ENCODE results near the gene MLLT6. TPM values are rescaled to one million over a fixed set of nuclear protein-coding genes. Genes with fewer than 3 reads are reported as not detected.

Gene MLLT6
- 18.8 and 44.5 TPM in 2 replicates for total RNA-seq

DNA sequence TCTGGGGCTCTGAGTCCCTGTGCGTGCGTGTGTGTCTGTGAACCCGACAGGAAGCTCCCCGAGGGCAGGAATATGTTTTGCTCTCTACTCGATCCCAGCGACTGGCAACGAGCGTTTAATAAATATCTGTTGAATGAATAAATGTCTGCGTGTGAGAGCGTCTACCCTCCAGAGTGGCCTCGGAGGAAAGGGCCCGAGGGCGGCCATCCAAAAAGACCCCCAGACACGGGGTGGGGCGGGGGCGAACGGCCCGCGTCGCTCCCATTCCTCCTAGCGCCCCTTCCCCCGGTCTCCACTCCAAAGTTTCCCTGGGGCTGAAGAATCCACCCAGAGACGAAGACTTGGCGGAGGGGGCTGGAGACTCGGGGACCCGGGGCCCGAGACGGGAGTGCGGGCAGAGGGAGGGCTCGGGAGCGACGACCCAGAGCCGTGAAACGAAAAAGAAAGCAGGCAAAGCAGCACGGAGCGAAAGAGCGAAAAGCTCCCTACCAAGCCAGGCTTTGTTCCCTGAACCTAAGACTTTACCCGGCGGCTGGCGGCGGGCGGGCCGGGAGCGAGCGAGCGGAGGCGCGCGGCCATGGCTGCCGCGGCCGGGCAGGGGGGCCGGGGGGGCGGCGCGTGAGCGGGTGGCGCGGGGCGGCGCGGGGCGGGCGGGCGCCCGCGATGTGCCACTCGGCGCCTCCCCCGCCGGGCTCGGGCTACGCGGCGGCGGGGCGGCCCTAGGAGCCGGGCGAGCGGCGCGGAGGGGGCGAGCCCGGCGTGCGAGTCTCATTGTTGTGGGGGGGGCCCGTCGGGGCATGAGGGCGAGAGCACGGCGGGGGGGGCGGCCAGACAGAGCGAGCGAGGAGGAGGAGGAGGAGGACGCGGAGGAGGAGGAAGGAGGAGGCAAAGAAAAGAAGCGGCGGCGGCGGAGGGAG lies at the start of gene MLLT6:
MLLT6 (plus strand) TSS at position 668 of the 917 bp plus-strand sequence. CDS start 360 bp downstream, outside the sequence.

DNA sequence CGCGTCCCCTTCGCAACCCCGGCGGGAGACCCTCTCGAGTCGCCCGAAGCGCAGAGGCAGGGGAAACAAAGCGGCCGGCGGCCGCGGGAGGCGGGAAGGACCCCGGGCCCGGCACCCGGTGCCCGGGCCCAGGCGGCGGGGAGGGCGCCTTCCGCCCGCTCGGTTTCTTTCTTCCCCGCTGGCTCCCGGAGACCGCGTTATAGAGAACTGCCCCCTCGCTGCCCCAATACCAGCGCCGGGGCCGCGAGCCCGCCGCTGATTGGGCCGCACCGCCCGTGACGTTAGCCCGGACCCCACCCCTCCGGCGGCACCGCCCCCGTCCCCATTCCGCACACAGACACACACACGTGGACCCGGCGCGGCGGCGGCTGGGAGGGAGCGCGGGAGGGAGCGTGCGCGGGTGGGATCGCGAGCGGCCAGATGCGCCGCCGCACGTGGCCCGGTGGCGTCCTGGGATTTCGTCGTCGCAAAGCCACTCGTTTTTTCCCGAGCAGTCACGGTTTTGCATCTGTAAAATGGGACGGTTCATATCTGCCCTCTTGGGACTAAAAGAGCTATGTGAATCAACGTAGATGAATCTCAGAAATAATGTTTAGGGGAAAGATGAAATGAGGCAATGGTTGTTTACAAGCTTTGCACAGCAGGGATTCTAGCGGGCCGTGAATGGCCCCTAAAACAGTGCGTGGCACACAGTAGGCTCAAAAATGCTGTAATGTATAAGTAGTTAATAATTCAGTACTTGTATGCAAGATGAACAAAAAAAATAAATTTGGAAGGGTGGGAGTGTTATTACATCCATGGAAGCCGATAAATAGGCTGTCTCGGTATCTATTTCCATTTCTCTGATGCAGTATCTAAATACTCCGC lies 30.1 kb upstream of the MLLT6 start, which contains the start of gene EPOP:
EPOP (minus strand) TSS at position 209 of the 867 bp plus-strand sequence. CDS start 462 bp downstream, outside the sequence.

DNA sequence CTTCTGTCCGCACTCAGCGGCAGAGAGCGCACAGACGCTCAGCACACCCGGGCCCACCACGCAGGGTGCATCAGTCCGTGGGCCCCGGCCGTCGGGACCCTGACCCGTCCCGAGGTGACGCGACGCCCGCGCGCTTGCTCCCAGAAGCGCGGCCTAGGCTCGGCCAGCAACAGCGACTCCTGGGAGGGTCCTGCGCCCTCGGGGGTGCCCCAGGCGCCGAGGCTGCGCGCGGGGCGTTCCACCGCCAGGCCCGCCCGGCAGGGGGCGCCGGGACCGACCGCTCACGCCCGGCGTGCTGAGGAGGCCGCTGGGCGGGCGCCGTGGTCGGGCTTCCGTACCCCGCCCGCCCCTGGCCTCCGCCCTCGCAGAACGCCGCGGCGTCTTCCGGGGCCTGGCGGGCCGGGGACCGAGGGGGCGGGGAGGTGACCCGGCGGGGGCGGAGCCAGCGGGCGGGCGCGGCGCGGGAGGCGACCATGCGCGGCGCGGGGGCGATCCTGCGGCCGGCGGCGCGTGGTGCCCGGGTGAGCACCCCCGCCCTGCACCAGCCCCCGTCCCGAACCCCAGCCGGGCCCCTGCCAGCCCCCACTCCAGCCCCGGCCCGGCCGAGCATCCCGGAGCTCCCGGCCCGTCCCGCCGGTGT lies 24.9 kb downstream of the MLLT6 start, which contains the start of gene CISD3:
CISD3 (plus strand) TSS at position 456 of the 640 bp plus-strand sequence; CDS start at position 474, 18 bp downstream.

DNA sequence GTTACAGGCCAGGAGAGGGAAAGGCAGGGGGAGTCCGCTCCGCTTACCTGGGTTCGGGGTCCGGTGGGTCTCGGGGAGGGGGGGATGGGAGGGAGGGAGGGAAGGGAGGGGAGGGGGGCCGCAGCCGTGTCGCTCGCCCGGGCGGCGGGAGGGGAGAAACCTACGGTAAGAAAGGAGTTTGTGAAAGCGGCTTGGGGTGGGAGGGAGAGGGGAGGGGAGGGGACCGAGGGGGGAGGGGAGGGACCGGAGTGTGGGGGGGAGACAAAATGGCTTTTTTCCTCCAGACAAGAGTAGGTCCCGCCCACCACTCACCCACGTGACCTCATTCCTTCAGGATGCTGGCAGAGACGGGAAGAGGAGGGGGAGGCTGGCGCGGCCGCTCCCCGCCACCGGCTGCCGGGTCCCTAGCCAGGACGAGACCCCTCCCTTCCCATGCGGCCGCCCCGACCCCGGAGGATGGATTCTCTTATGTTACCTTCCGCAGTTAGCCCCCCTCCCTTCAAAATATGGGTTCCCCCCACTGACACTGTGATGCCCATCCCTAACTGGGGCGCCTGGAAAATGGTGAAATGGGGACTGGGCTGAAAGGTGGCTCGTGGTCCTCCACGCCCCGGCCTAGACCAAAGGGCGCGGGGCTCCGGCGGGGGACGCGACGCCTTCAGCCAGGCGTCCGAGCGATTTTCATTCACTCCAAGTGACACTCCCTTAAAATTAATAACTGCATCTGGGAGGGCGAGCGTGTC lies 43.2 kb downstream of the MLLT6 start, which contains the start of gene PCGF2:
PCGF2 (minus strand) TSS at position 188 of the 743 bp plus-strand sequence. CDS start 7,934 bp downstream, outside the sequence.

DNA sequence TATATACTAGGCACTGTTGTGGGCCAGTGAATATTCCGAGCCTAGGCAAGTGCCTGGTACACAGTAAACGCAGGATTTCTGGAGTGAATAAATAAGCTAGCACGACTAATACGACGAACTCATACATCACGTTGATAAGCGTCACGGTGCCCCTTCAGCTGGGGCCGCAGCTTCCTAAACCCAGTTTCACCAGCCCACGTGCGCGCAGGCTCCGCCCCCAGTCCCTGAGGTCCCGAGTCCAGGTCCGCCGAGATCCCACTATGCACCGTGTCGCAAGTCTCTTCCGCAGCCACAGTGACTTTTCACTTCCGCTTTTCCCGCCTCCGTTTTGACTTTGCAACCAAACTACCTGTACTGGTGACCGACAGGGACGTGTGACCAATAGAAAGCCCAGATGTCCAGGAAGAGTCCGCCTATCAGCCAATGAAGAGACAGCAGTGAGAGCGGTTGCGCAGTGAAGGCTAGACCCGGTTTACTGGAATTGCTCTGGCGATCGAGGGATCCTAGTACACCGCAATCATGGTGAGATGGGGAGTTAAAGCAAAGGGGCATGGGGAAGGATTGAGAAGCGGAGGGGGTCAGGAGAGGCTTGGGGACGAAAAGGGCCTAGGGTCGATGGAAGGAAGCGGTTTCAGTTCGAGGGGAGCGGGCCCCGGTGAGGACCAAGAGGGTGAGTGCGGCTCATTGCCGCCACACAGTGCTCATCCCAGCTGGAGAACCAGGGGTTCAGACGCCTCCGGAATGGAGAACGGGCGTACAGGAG lies 47.4 kb downstream of the MLLT6 start, which contains the start of gene PSMB3:
PSMB3 (plus strand) TSS at position 434 of the 763 bp plus-strand sequence; CDS start at position 520, 86 bp downstream.

Other genes starting within 250 kb of the MLLT6 start
- 0.06 TPM in 1 of 2 replicates, not detected in the other for gene SRCIN1, start 99.3 kb upstream of the MLLT6 start, total RNA-seq
- 0.49 and 0.63 TPM in 2 replicates for gene EPOP, start 30.3 kb upstream of the MLLT6 start, total RNA-seq
- 1.9 and 4.4 TPM in 2 replicates for gene CISD3, start 25.1 kb downstream of the MLLT6 start, total RNA-seq
- gene PCGF2, start 43.1 kb downstream of the MLLT6 start, total RNA-seq = 6.2 and 9.5 TPM in 2 replicates
- 292 and 388 TPM in 2 replicates for gene PSMB3, start 47.5 kb downstream of the MLLT6 start, total RNA-seq
- gene PIP4K2B, start 94.3 kb downstream of the MLLT6 start, total RNA-seq = 24.8 and 71.6 TPM in 2 replicates
- 8.7 and 14.0 TPM in 2 replicates for gene CWC25, start 120.0 kb downstream of the MLLT6 start, total RNA-seq
- 1,187 and 1,591 TPM in 2 replicates for gene RPL23, start 148.4 kb downstream of the MLLT6 start, total RNA-seq
- 78.5 and 148 TPM in 2 replicates for gene LASP1, start 164.8 kb downstream of the MLLT6 start, total RNA-seq